ENCODE measurements around the gene GOPC.
A peak's percentile ranks its signal among the peaks of the same experiment; 100 is the strongest.
"Not testable (repeated sequence)": the region's sequence is repeated elsewhere in the genome, so short reads cannot be mapped to it uniquely, and the experiment has no call there.

GOPC gene

GRCh38 chr6:117602151-117602898 is at the start of gene GOPC:
GOPC (minus strand) TSS chr6:117602511; CDS start chr6:117602288, 223 bp downstream.
- CTCF ChIA-PET = interaction anchor here (0.6 to 0.8 kb wide), 3 partner anchors 47 to 123 kb away, joined by 3 read pairs; no protein-coding TSS in a partner anchor
- Mint-ChIP-seq H3K4me3 (peak within 1 kb of the TSS; percentile 100), H3K9me3 (peaks cover 4% of the 10 kb centered on the region), H3K4me1 (peaks cover 36% of the 10 kb centered on the region), H3K27me3 (peaks cover 1% of the 10 kb centered on the region), H3K36me3 (peaks cover 26% of the 10 kb centered on the region), H3K27ac (peak within 1 kb of the TSS; percentile 98)
- DNase-seq = peak; percentile 97

GRCh38 chr6:117651984-117652383 is 49.7 kb upstream of the GOPC start:
- H3K4me3 Mint-ChIP-seq, H3K27me3 Mint-ChIP-seq, H3K9me3 Mint-ChIP-seq, H3K27ac Mint-ChIP-seq, CTCF ChIA-PET, H3K36me3 Mint-ChIP-seq, DNase-seq: not testable (repeated sequence)
- H3K4me1 Mint-ChIP-seq = peaks cover 11% of the 10 kb centered on the region

- no peaks in the 10 kb centered on the region for H3K36me3 Mint-ChIP-seq
- H3K9me3 Mint-ChIP-seq = no peaks in the 10 kb centered on the region
- no peak for DNase-seq
- H3K4me3 Mint-ChIP-seq = no peak overlapping the region
- no peaks in the 10 kb centered on the region for H3K4me1 Mint-ChIP-seq
- H3K27ac Mint-ChIP-seq = no peak overlapping the region
- CTCF ChIA-PET = no interaction called here
- H3K27me3 Mint-ChIP-seq = no peaks in the 10 kb centered on the region
Observed at GRCh38 chr6:117642976-117643375, 40.7 kb upstream of the GOPC start.

- Mint-ChIP-seq H3K36me3 (no peaks in the 10 kb centered on the region), H3K4me1 (no peaks in the 10 kb centered on the region), H3K27ac (no peak overlapping the region), H3K4me3 (no peak overlapping the region), H3K27me3 (no peaks in the 10 kb centered on the region), H3K9me3 (no peaks in the 10 kb centered on the region)
- DNase-seq = no peak
- CTCF ChIA-PET = no interaction called here
Observed at GRCh38 chr6:117637770-117638169, 35.5 kb upstream of the GOPC start.

GRCh38 chr6:117629119-117629660 is 26.9 kb upstream of the GOPC start:
- no peak for DNase-seq
- H3K27ac Mint-ChIP-seq = no peak overlapping the region
- no peaks in the 10 kb centered on the region for H3K4me1 Mint-ChIP-seq
- no peak overlapping the region for H3K4me3 Mint-ChIP-seq
- H3K36me3 Mint-ChIP-seq = peaks cover 2% of the 10 kb centered on the region
- H3K9me3 Mint-ChIP-seq = peaks cover 12% of the 10 kb centered on the region
- H3K27me3 Mint-ChIP-seq = no peaks in the 10 kb centered on the region
- CTCF ChIA-PET = no interaction called here

- DNase-seq = no peak
- peaks cover 2% of the 10 kb centered on the region for H3K36me3 Mint-ChIP-seq
- H3K4me3 Mint-ChIP-seq = no peak overlapping the region
- no peak overlapping the region for H3K27ac Mint-ChIP-seq
- H3K4me1 Mint-ChIP-seq = no peaks in the 10 kb centered on the region
- CTCF ChIA-PET = no interaction called here
- H3K9me3 Mint-ChIP-seq = peaks cover 17% of the 10 kb centered on the region
- H3K27me3 Mint-ChIP-seq = no peaks in the 10 kb centered on the region
Observed at GRCh38 chr6:117627533-117627932, 25.2 kb upstream of the GOPC start.

- peaks cover 2% of the 10 kb centered on the region for H3K36me3 Mint-ChIP-seq
- H3K27me3 Mint-ChIP-seq = no peaks in the 10 kb centered on the region
- no peak overlapping the region for H3K4me3 Mint-ChIP-seq
- CTCF ChIA-PET = no interaction called here
- H3K4me1 Mint-ChIP-seq = no peaks in the 10 kb centered on the region
- DNase-seq = no peak
- H3K9me3 Mint-ChIP-seq = peaks cover 17% of the 10 kb centered on the region
- H3K27ac Mint-ChIP-seq = no peak overlapping the region
Observed at GRCh38 chr6:117624869-117625481, 22.7 kb upstream of the GOPC start.

- Mint-ChIP-seq H3K27me3 (peaks cover 7% of the 10 kb centered on the region), H3K36me3 (no peaks in the 10 kb centered on the region), H3K4me3 (no peak overlapping the region), H3K27ac (no peak overlapping the region), H3K9me3 (peaks cover 6% of the 10 kb centered on the region), H3K4me1 (peaks cover 4% of the 10 kb centered on the region)
- no peak for DNase-seq
- CTCF ChIA-PET = no interaction called here
Observed at GRCh38 chr6:117619178-117619577, 16.9 kb upstream of the GOPC start.

GRCh38 chr6:117617210-117618035 is 15.1 kb upstream of the GOPC start:
- Mint-ChIP-seq H3K27me3 (peaks cover 15% of the 10 kb centered on the region), H3K9me3 (no peaks in the 10 kb centered on the region), H3K4me1 (peaks cover 10% of the 10 kb centered on the region), H3K27ac (no peak overlapping the region), H3K4me3 (no peak overlapping the region), H3K36me3 (no peaks in the 10 kb centered on the region)
- DNase-seq = no peak
- CTCF ChIA-PET = no interaction called here

- Mint-ChIP-seq H3K27ac (no peak overlapping the region), H3K27me3 (peaks cover 15% of the 10 kb centered on the region), H3K9me3 (no peaks in the 10 kb centered on the region), H3K4me1 (peaks cover 10% of the 10 kb centered on the region), H3K4me3 (no peak overlapping the region), H3K36me3 (no peaks in the 10 kb centered on the region)
- DNase-seq = no peak
- CTCF ChIA-PET = no interaction called here
Observed at GRCh38 chr6:117616391-117617209, 14.3 kb upstream of the GOPC start.

GRCh38 chr6:117615750-117616390 is 13.6 kb upstream of the GOPC start:
- CTCF ChIA-PET = no interaction called here
- no peaks in the 10 kb centered on the region for H3K36me3 Mint-ChIP-seq
- H3K27ac Mint-ChIP-seq = no peak overlapping the region
- peaks cover 15% of the 10 kb centered on the region for H3K27me3 Mint-ChIP-seq
- H3K4me1 Mint-ChIP-seq = peaks cover 10% of the 10 kb centered on the region
- no peak overlapping the region for H3K4me3 Mint-ChIP-seq
- H3K9me3 Mint-ChIP-seq = no peaks in the 10 kb centered on the region
- no peak for DNase-seq

GRCh38 chr6:117613920-117614560 is 11.7 kb upstream of the GOPC start:
- H3K27ac Mint-ChIP-seq = no peak overlapping the region
- no peak for DNase-seq
- peaks cover 10% of the 10 kb centered on the region for H3K4me1 Mint-ChIP-seq
- CTCF ChIA-PET = interaction anchor here (1.6 kb wide), 1 partner anchor 10 kb away, joined by 4 read pairs; no protein-coding TSS in a partner anchor
- peaks cover 20% of the 10 kb centered on the region for H3K27me3 Mint-ChIP-seq
- H3K9me3 Mint-ChIP-seq = no peaks in the 10 kb centered on the region
- no peaks in the 10 kb centered on the region for H3K36me3 Mint-ChIP-seq
- H3K4me3 Mint-ChIP-seq = no peak overlapping the region

GRCh38 chr6:117607511-117607910 is 5.2 kb upstream of the GOPC start:
- CTCF ChIA-PET = interaction anchor here (0.6 to 5.7 kb wide), 7 partner anchors 33 to 367 kb away, joined by 3 to 66 read pairs (median 3); no protein-coding TSS in a partner anchor
- H3K4me1 Mint-ChIP-seq = peaks cover 8% of the 10 kb centered on the region
- DNase-seq = no peak
- no peak overlapping the region for H3K27ac Mint-ChIP-seq
- no peak overlapping the region for H3K4me3 Mint-ChIP-seq
- no peaks in the 10 kb centered on the region for H3K9me3 Mint-ChIP-seq
- H3K36me3 Mint-ChIP-seq = no peaks in the 10 kb centered on the region
- H3K27me3 Mint-ChIP-seq = peaks cover 11% of the 10 kb centered on the region

Data from activated naive CD4-positive, alpha-beta T cell treated with anti-CD3 and anti-CD28 coated beads, Interleukin-2, amount 10 ng/mL, durations not matched to agents 7 days and 5 days (primary cell).